H1 (cell line): ENCODE data around the gene GPR161. TPM values are rescaled to one million over a fixed set of nuclear protein-coding genes. Genes with fewer than 3 reads are reported as not detected.

Experiments used
- CTCF ChIA-PET: fragments of 300-600 bp; sonication (Branson Sonifier 250); formaldehyde crosslinking; loops from one replicate; lab custom pipeline; 2021; ENCODE audit not compliant: partially characterized antibody; lab: Charles Lee
- POLR2A ChIA-PET: fragments of 300-600 bp; sonication (Branson Sonifier 250); formaldehyde crosslinking; loops from one replicate; lab custom pipeline; 2021; ENCODE audit warnings: inconsistent platforms; ENCODE audit not compliant: partially characterized antibody; lab: Charles Lee
- DNase-seq, 2 experiments: peaks; one replicate each; pipeline versions ENCODE4 v3.0.0 to v3.0.0-alpha.2; 2010 to 2022; ENCODE audit warnings: low spot score in 2 of 2, low read depth in 1 of 2, mixed read lengths in 1 of 2
- FAIRE-seq: peaks from 2 replicates; lab custom pipeline; 2011; peaks lifted over from hg19 to GRCh38; lab: Jason Lieb, UNC
- H2AFZ ChIP-seq: 2 replicates; pipeline ENCODE4 v1.8.1; 2012; ENCODE audit warnings: low read length, inconsistent platforms
- H2AK5ac ChIP-seq: 2 replicates; pipeline ENCODE4 v1.6.1; 2013; ENCODE audit warnings: low read depth, low read length
- H2BK120ac ChIP-seq: replicated peaks from 2 replicates; pipeline ENCODE3; 2013; ENCODE audit warnings: low read depth, low read length, inconsistent platforms
- H2BK12ac ChIP-seq: 2 replicates; pipeline ENCODE4 v1.6.1; 2013; ENCODE audit warnings: low read depth, low read length
- H2BK15ac ChIP-seq: 2 replicates; pipeline ENCODE4 v1.6.1; 2013; ENCODE audit warnings: low read length
- H2BK20ac ChIP-seq: 2 replicates; pipeline ENCODE4 v1.6.1; 2013; ENCODE audit warnings: low read length
- H2BK5ac ChIP-seq: 2 replicates; pipeline ENCODE4 v1.6.1; 2013; ENCODE audit warnings: low read depth, low read length
- H3K14ac ChIP-seq: 2 replicates; pipeline ENCODE4 v1.6.1; 2013; ENCODE audit warnings: inconsistent platforms; ENCODE audit not compliant: insufficient read length
- H3K18ac ChIP-seq: 2 replicates; pipeline ENCODE4 v1.6.1; 2013; ENCODE audit warnings: low read length; ENCODE audit errors: extremely low read depth
- H3K23ac ChIP-seq: 2 replicates; pipeline ENCODE4 v1.6.1; 2013; ENCODE audit warnings: inconsistent platforms; ENCODE audit not compliant: insufficient read length
- H3K23me2 ChIP-seq: 2 replicates; pipeline ENCODE4 v1.6.1; 2013; ENCODE audit warnings: low read depth, low read length
- H3K27ac ChIP-seq: 2 replicates; pipeline ENCODE4 v1.6.1; 2011; ENCODE audit warnings: low read depth, low read length, inconsistent platforms
- H3K27me3 ChIP-seq, 4 experiments: replicated peaks in 1 of 4; 1 replicate in 1 of 4; 2 replicates in 3 of 4; pipeline versions ENCODE4 v1.6.1 to v1.8.1; 2011 to 2013; ENCODE audit warnings: low read length in 3 of 4, mild to moderate bottlenecking in 3 of 4, inconsistent platforms in 2 of 4, mixed read lengths in 2 of 4, moderate library complexity in 1 of 4; ENCODE audit not compliant: control insufficient read depth in 3 of 4, insufficient read depth in 3 of 4; ENCODE audit errors: extremely low read depth in 1 of 4
- H3K36me3 ChIP-seq, 4 experiments: 2 replicates each; pipeline versions ENCODE4 v1.6.1 to v1.8.1; 2011 to 2013; ENCODE audit warnings: mild to moderate bottlenecking in 4 of 4, low read length in 3 of 4, moderate library complexity in 2 of 4, control low read depth in 1 of 4, inconsistent platforms in 1 of 4; ENCODE audit not compliant: insufficient read depth in 4 of 4, control insufficient read depth in 2 of 4
- H3K4ac ChIP-seq: replicated peaks from 2 replicates; pipeline ENCODE3; 2013; ENCODE audit warnings: low read length, low read depth, mixed read lengths, inconsistent platforms; ENCODE audit not compliant: insufficient read length
- H3K4me1 ChIP-seq, 4 experiments: replicated peaks in 1 of 4; 1 replicate in 1 of 4; 2 replicates in 3 of 4; pipeline versions ENCODE4 v1.6.1 to v1.8.1; 2011 to 2013; ENCODE audit warnings: low read length in 3 of 4, inconsistent platforms in 2 of 4, mixed read lengths in 1 of 4; ENCODE audit not compliant: insufficient read depth in 4 of 4, control insufficient read depth in 3 of 4
- H3K4me2 ChIP-seq, 2 experiments: 2 replicates each; pipeline versions ENCODE4 v1.6.1 to v1.8.1; 2011 to 2013; ENCODE audit warnings: low read depth in 2 of 2, low read length in 2 of 2, control low read depth in 1 of 2, inconsistent platforms in 1 of 2, mild to moderate bottlenecking in 1 of 2; ENCODE audit not compliant: insufficient read depth in 1 of 2
- H3K4me3 ChIP-seq, 4 experiments: fragments of 200-600, 300-600 bp in 1 of 4; sonication (generic), shearing (Covaris generic), sonication (Bioruptor Twin) in 1 of 4; 2 replicates each; pipeline versions ENCODE4 v1.5.1 to v1.8.1; 2011 to 2016; ENCODE audit warnings: low read length in 4 of 4, low read depth in 3 of 4, control low read depth in 2 of 4, inconsistent platforms in 2 of 4, mild to moderate bottlenecking in 2 of 4, mixed read lengths in 1 of 4, moderate library complexity in 1 of 4; ENCODE audit not compliant: insufficient read depth in 2 of 4; ENCODE audit errors: extremely low read depth in 1 of 4
- H3K56ac ChIP-seq: replicated peaks from 2 replicates; pipeline ENCODE3; 2013; ENCODE audit warnings: low read depth, mild to moderate bottlenecking, mixed read lengths, low read length, inconsistent platforms; ENCODE audit not compliant: insufficient read length
- H3K79me1 ChIP-seq: 2 replicates; pipeline ENCODE4 v1.6.1; 2013; ENCODE audit warnings: low read depth, low read length, control low read depth
- H3K79me2 ChIP-seq, 2 experiments: 2 replicates each; pipeline versions ENCODE4 v1.6.1 to v1.8.1; 2012 to 2013; ENCODE audit warnings: low read length in 2 of 2, mild to moderate bottlenecking in 2 of 2, inconsistent platforms in 1 of 2; ENCODE audit not compliant: insufficient read depth in 2 of 2, control insufficient read depth in 1 of 2
- H3K9ac ChIP-seq, 4 experiments: replicated peaks in 1 of 4; 1 replicate in 1 of 4; 2 replicates in 3 of 4; pipeline versions ENCODE4 v1.6.1 to v1.8.1; 2011 to 2013; ENCODE audit warnings: low read depth in 3 of 4, low read length in 3 of 4, control low read depth in 2 of 4, mild to moderate bottlenecking in 2 of 4, moderate library complexity in 2 of 4, inconsistent platforms in 1 of 4; ENCODE audit errors: extremely low read depth in 1 of 4
- H3K9me3 ChIP-seq, 2 experiments: 2 replicates each; pipeline versions ENCODE4 v1.6.1 to v1.8.1; 2012 to 2013; ENCODE audit warnings: mild to moderate bottlenecking in 2 of 2, moderate library complexity in 2 of 2, control low read depth in 1 of 2, inconsistent platforms in 1 of 2, low read depth in 1 of 2, low read length in 1 of 2, mixed read lengths in 1 of 2; ENCODE audit not compliant: insufficient read depth in 2 of 2
- H4K20me1 ChIP-seq, 2 experiments: replicated peaks in 1 of 2; 2 replicates each; pipeline versions ENCODE3 to v1.8.1; 2011 to 2013; ENCODE audit warnings: inconsistent platforms in 2 of 2, low read length in 2 of 2, mild to moderate bottlenecking in 1 of 2; ENCODE audit not compliant: insufficient read depth in 2 of 2, control insufficient read depth in 1 of 2
- H4K5ac ChIP-seq: 2 replicates; pipeline ENCODE4 v1.6.1; 2013; ENCODE audit warnings: low read length, low read depth, mixed read lengths, inconsistent platforms; ENCODE audit not compliant: insufficient read length
- H4K8ac ChIP-seq: 2 replicates; pipeline ENCODE4 v1.8.0; 2013; ENCODE audit warnings: mild to moderate bottlenecking, moderate library complexity, low read length, inconsistent platforms; ENCODE audit not compliant: insufficient read depth; ENCODE audit errors: extremely low read depth
- H4K91ac ChIP-seq: replicated peaks from 2 replicates; pipeline ENCODE3; 2013; ENCODE audit warnings: low read length, mixed read lengths, inconsistent platforms; ENCODE audit not compliant: insufficient read length
- CREB1 ChIP-seq: IDR thresholded peaks from 2 replicates; pipeline ENCODE4 v1.6.1; 2012; ENCODE audit warnings: inconsistent platforms
- CTBP2 ChIP-seq: IDR thresholded peaks from 2 replicates; pipeline ENCODE4 v1.7.0; 2011; ENCODE audit warnings: borderline replicate concordance, mild to moderate bottlenecking, moderate library complexity, mixed read lengths, low read length; ENCODE audit not compliant: insufficient read depth, insufficient read length
- EZH2 ChIP-seq: fragments of 200-600 bp; sonication (generic); IDR thresholded peaks from 2 replicates; pipeline ENCODE4 v1.7.1; 2012; ENCODE audit warnings: low read depth, mild to moderate bottlenecking, moderate library complexity, low read length, inconsistent platforms; ENCODE audit not compliant: severe bottlenecking
- KDM1A ChIP-seq: fragments of 200-600, 300-600 bp; sonication (generic); IDR thresholded peaks from 2 replicates; pipeline ENCODE4 v1.7.1; 2016; ENCODE audit warnings: mild to moderate bottlenecking, low read length, borderline replicate concordance
- KDM4A ChIP-seq: IDR thresholded peaks from one replicate; pipeline ENCODE4 v1.7.1; 2012; ENCODE audit warnings: low read depth, mild to moderate bottlenecking, moderate library complexity, low read length, inconsistent platforms; ENCODE audit not compliant: severe bottlenecking
- SP1 ChIP-seq: IDR thresholded peaks from 2 replicates; pipeline ENCODE4 v1.6.1; 2011; ENCODE audit warnings: low read depth, low read length
- SP2 ChIP-seq: IDR thresholded peaks from 2 replicates; pipeline ENCODE4 v1.6.1; 2012; ENCODE audit warnings: mild to moderate bottlenecking, low read length, inconsistent platforms
- ZNF274 ChIP-seq: IDR thresholded peaks from 2 replicates; pipeline ENCODE4 v1.7.0; 2012; ENCODE audit warnings: low read length, borderline replicate concordance; ENCODE audit errors: extremely low read depth
- WGBS, 2 experiments: shearing (Covaris generic) in 1 of 2; methylation state at CpG; one replicate each; pipeline versions ENCODE4 v1.1.6 to v1.1.7; 2013 to 2015; ENCODE audit warnings: low lambda C conversion rate in 2 of 2, mixed read lengths in 2 of 2, inconsistent platforms in 1 of 2, low coverage in 1 of 2, missing lambda C conversion rate in 1 of 2; ENCODE audit not compliant: insufficient replicate concordance in 2 of 2, insufficient coverage in 1 of 2, insufficient read length in 1 of 2; ENCODE audit errors: extremely low coverage in 1 of 2, missing lambda C conversion rate in 1 of 2; 5-methylcytosine and 5-hydroxymethylcytosine counted together
- polyA plus RNA-seq, 7 experiments: library from polyadenylated mRNA; depleted of rRNA in 3 of 7; stranded (reverse) in 5 of 7; unstranded in 2 of 7; fragments of >200 nt in 5 of 7; fragments of 200-250 nt in 2 of 7; gene quantifications; 1 replicate in 5 of 7; 2 replicates in 1 of 7; 4 replicates in 1 of 7; pipeline versions ENCODE4 v1.2.1 to v1.2.3, GENCODE V29; 2011 to 2013; ENCODE audit warnings: missing spikeins in 2 of 7, mixed read lengths in 2 of 7
- total RNA-seq: library from RNA; stranded (reverse); fragmentation: NEBNext Ultra II Directional; extraction: Animal tissue kit (Norgen Biotek cat#: 25700); gene quantifications from 2 replicates; pipeline ENCODE4 v1.2.1, GENCODE V29; 2021

The GPR161 gene
- total and polyA plus RNA-seq, 2 of the 8 experiments (the other 6 are each of a cell fraction or from before 2014, with no cell fraction given), result 13.7 to 16.8 TPM

- TF ChIP-seq EZH2 (no peak), CREB1 (no peak), KDM1A (no peak), SP1 (no peak), KDM4A (no peak), ZNF274 (no peak), CTBP2 (no peak), SP2 (no peak)
- TF ChIP-seq, all 59 proteins: peak for 0
- Histone ChIP-seq H3K4me1 (0 out of 7 replicates have a peak, but pooled peaks cover 0 to 2% (median 0%) of the 10 kb centered on the region in 4 experiments), H3K27me3 (no peaks in the 10 kb centered on the region), H3K56ac (no peak overlapping the region), H3K23me2 (no peaks in the 10 kb centered on the region), H2BK5ac (no peak overlapping the region), H4K91ac (no peak overlapping the region), H3K4ac (no peak overlapping the region), H2BK120ac (no peak overlapping the region), H2AK5ac (no peak overlapping the region), H3K27ac (no peak overlapping the region; the same call in 1 of the 2 replicates), H4K20me1 (no peaks in the 10 kb centered on the region), H2AFZ (no peak overlapping the region), H2BK15ac (no peak overlapping the region), H3K79me1 (no peaks in the 10 kb centered on the region), H3K4me3 (no peak overlapping the region), H3K36me3 (peaks cover 0 to under 1% (median under 1%) of the 10 kb centered on the region in 4 experiments; a peak in 4 of 8 replicates), H3K23ac (no peak overlapping the region), H4K8ac (no peak overlapping the region), H2BK12ac (no peak overlapping the region), H3K79me2 (no peaks in the 10 kb centered on the region), H2BK20ac (no peak overlapping the region), H3K9me3 (no peaks in the 10 kb centered on the region), H3K9ac (no peak overlapping the region), H3K14ac (no peak overlapping the region), H3K4me2 (no peak overlapping the region), H3K18ac (no peak overlapping the region), H4K5ac (no peak overlapping the region)
- WGBS, 2 experiments, result 85% methylated on average over 4 of the region's 4 CpGs; no CpG with 5 or more reads in 1 of the 2 experiments
- CTCF ChIA-PET, result interaction anchor here (0.6 to 8.0 kb wide), 48 partner anchors 9 to 364 kb away, joined by 3 to 76 read pairs (median 6); partner anchors contain the start of gene ADCY10
- POLR2A ChIA-PET, result no interaction called here
- DNase-seq (no peak), FAIRE-seq (no peak)
Measured at GRCh38 chr1:168081373-168082007, 55.2 kb downstream of the GPR161 start.
